Measurements from ENCODE around the gene SYNDIG1. TPM values are rescaled to one million over a fixed set of nuclear protein-coding genes. Genes with fewer than 3 reads are reported as not detected.

Gene SYNDIG1
- total RNA-seq, 1 donor from 2014 or later, result 5.7 TPM

GRCh38 chr20:24693466-24694156 lies 224.2 kb downstream of the SYNDIG1 start:
- H3K79me2 ChIP-seq (ENCODE audit: insufficient read depth, low read length), result no peaks in the 10 kb centered on the region
- no peaks in the 10 kb centered on the region for H3K27me3 ChIP-seq (ENCODE audit: insufficient read depth, low read length)
- H3K27ac ChIP-seq (ENCODE audit: low read depth, low read length), result no peak overlapping the region
- Mint-ChIP-seq H3K27ac (ENCODE audit: unreplicated experiment) (no peak overlapping the region), H3K4me1 (ENCODE audit: low read depth, unreplicated experiment) (no peaks in the 10 kb centered on the region), H3K4me3 (ENCODE audit: unreplicated experiment) (no peak overlapping the region), H3K9me3 (ENCODE audit: unreplicated experiment) (peaks cover 6% of the 10 kb centered on the region), H3K36me3 (ENCODE audit: low read depth, unreplicated experiment) (peaks cover 5% of the 10 kb centered on the region), H3K27me3 (ENCODE audit: low read depth, unreplicated experiment) (peaks cover 38% of the 10 kb centered on the region)
- no peaks in the 10 kb centered on the region for H3K9me3 ChIP-seq (ENCODE audit: insufficient read depth, low read depth, low read length)
- DNase-seq (ENCODE audit: low read depth) (no peak), FAIRE-seq (no peak)
- H2AFZ ChIP-seq (ENCODE audit: low read depth, low read length), result no peak overlapping the region
- no peaks in the 10 kb centered on the region for H3K4me1 ChIP-seq (ENCODE audit: insufficient read depth, low read length)
- no peaks in the 10 kb centered on the region for H4K20me1 ChIP-seq (ENCODE audit: insufficient read depth, low read length)
- no peaks in the 10 kb centered on the region for H3K36me3 ChIP-seq (ENCODE audit: insufficient read depth, low read length)
- no peak overlapping the region for H3K4me3 ChIP-seq (ENCODE audit: insufficient read depth, low read depth, low read length)
- no peak overlapping the region for H3K9ac ChIP-seq (ENCODE audit: low read length)
- no peak overlapping the region for H3K4me2 ChIP-seq (ENCODE audit: low read length)
- TF ChIP-seq CTCF (IDR thresholded peaks at IDR 0.05; ENCODE audit: insufficient read depth, low read depth, low read length) (no peak), EZH2 (IDR thresholded peaks at IDR 0.05; ENCODE audit: insufficient read depth, low read length) (no peak)

- no peak overlapping the region for H3K9ac ChIP-seq (ENCODE audit: low read length)
- H3K4me1 ChIP-seq (ENCODE audit: insufficient read depth, low read length), result no peaks in the 10 kb centered on the region
- no peak overlapping the region for H3K4me3 ChIP-seq (ENCODE audit: insufficient read depth, low read depth, low read length)
- Mint-ChIP-seq H3K4me1 (ENCODE audit: low read depth, unreplicated experiment) (no peaks in the 10 kb centered on the region), H3K27ac (ENCODE audit: unreplicated experiment) (no peak overlapping the region), H3K27me3 (ENCODE audit: low read depth, unreplicated experiment) (peaks cover 38% of the 10 kb centered on the region), H3K9me3 (ENCODE audit: unreplicated experiment) (peaks cover 6% of the 10 kb centered on the region), H3K4me3 (ENCODE audit: unreplicated experiment) (no peak overlapping the region), H3K36me3 (ENCODE audit: low read depth, unreplicated experiment) (peaks cover 5% of the 10 kb centered on the region)
- no peaks in the 10 kb centered on the region for H4K20me1 ChIP-seq (ENCODE audit: insufficient read depth, low read length)
- TF ChIP-seq CTCF (IDR thresholded peaks at IDR 0.05; ENCODE audit: insufficient read depth, low read depth, low read length) (no peak), EZH2 (IDR thresholded peaks at IDR 0.05; ENCODE audit: insufficient read depth, low read length) (no peak)
- no peak overlapping the region for H3K27ac ChIP-seq (ENCODE audit: low read depth, low read length)
- H3K79me2 ChIP-seq (ENCODE audit: insufficient read depth, low read length), result no peaks in the 10 kb centered on the region
- no peak overlapping the region for H3K4me2 ChIP-seq (ENCODE audit: low read length)
- H3K36me3 ChIP-seq (ENCODE audit: insufficient read depth, low read length), result no peaks in the 10 kb centered on the region
- no peak overlapping the region for H2AFZ ChIP-seq (ENCODE audit: low read depth, low read length)
- DNase-seq (ENCODE audit: low read depth), result no peak
- no peaks in the 10 kb centered on the region for H3K27me3 ChIP-seq (ENCODE audit: insufficient read depth, low read length)
- no peak for FAIRE-seq
- H3K9me3 ChIP-seq (ENCODE audit: insufficient read depth, low read depth, low read length), result no peaks in the 10 kb centered on the region
Observed at GRCh38 chr20:24694157-24694726, 224.8 kb downstream of the SYNDIG1 start.

Measured in astrocyte (in vitro differentiated cells and primary cell).